ENCODE results near the gene VOPP1.
"Not testable (repeated sequence)": the region's sequence is repeated elsewhere in the genome, so short reads cannot be mapped to it uniquely, and the experiment has no call there.

DNA sequence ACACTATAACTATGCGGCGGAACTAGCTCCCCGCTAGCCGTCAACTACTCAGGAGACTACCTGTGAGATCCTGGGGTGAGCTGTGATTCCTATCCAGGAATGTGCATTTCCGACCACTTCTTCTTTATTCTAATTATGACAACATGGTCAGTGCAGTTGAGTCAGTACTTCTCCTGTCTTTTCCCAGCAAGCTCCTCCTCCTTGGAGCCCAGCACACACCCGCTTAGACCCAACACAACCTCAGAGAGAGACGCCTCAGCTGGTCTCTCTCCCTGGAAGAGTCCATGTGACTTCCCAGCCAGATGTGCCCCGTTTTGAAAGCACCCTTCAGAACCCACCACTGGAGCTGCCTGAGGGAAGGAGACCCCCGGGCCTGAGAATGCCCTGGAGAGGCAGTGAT, 100.7 kb downstream of the VOPP1 start:
- TF ChIP-seq, protein P1, sequence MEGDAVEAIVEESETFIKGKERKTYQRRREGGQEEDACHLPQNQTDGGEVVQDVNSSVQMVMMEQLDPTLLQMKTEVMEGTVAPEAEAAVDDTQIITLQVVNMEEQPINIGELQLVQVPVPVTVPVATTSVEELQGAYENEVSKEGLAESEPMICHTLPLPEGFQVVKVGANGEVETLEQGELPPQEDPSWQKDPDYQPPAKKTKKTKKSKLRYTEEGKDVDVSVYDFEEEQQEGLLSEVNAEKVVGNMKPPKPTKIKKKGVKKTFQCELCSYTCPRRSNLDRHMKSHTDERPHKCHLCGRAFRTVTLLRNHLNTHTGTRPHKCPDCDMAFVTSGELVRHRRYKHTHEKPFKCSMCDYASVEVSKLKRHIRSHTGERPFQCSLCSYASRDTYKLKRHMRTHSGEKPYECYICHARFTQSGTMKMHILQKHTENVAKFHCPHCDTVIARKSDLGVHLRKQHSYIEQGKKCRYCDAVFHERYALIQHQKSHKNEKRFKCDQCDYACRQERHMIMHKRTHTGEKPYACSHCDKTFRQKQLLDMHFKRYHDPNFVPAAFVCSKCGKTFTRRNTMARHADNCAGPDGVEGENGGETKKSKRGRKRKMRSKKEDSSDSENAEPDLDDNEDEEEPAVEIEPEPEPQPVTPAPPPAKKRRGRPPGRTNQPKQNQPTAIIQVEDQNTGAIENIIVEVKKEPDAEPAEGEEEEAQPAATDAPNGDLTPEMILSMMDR (IDR thresholded peaks at IDR 0.05): not testable (repeated sequence)
- TF ChIP-seq, protein P2, sequence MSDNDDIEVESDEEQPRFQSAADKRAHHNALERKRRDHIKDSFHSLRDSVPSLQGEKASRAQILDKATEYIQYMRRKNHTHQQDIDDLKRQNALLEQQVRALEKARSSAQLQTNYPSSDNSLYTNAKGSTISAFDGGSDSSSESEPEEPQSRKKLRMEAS (CRISPR knock-in tag; IDR thresholded peaks at IDR 0.05): not testable (repeated sequence)
- TF ChIP-seq, protein P3, sequence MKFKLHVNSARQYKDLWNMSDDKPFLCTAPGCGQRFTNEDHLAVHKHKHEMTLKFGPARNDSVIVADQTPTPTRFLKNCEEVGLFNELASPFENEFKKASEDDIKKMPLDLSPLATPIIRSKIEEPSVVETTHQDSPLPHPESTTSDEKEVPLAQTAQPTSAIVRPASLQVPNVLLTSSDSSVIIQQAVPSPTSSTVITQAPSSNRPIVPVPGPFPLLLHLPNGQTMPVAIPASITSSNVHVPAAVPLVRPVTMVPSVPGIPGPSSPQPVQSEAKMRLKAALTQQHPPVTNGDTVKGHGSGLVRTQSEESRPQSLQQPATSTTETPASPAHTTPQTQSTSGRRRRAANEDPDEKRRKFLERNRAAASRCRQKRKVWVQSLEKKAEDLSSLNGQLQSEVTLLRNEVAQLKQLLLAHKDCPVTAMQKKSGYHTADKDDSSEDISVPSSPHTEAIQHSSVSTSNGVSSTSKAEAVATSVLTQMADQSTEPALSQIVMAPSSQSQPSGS (CRISPR knock-in tag; IDR thresholded peaks at IDR 0.05; ENCODE audit: borderline replicate concordance, low read depth): not testable (repeated sequence)
- TF ChIP-seq NR3C1 (CRISPR knock-in tag; conservative IDR thresholded peaks at IDR 0.05; ENCODE audit: low read depth); MXD4 (CRISPR knock-in tag; IDR thresholded peaks at IDR 0.05; ENCODE audit: borderline replicate concordance); TEAD4 (CRISPR knock-in tag; IDR thresholded peaks at IDR 0.05): not testable (repeated sequence)
- TF ChIP-seq, protein P4, sequence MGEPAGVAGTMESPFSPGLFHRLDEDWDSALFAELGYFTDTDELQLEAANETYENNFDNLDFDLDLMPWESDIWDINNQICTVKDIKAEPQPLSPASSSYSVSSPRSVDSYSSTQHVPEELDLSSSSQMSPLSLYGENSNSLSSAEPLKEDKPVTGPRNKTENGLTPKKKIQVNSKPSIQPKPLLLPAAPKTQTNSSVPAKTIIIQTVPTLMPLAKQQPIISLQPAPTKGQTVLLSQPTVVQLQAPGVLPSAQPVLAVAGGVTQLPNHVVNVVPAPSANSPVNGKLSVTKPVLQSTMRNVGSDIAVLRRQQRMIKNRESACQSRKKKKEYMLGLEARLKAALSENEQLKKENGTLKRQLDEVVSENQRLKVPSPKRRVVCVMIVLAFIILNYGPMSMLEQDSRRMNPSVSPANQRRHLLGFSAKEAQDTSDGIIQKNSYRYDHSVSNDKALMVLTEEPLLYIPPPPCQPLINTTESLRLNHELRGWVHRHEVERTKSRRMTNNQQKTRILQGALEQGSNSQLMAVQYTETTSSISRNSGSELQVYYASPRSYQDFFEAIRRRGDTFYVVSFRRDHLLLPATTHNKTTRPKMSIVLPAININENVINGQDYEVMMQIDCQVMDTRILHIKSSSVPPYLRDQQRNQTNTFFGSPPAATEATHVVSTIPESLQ (CRISPR knock-in tag; IDR thresholded peaks at IDR 0.05): not testable (repeated sequence)

Measured in WTC11 (cell line).